ENCODE data around the gene AMIGO1.

The AMIGO1 gene

GRCh38 chr1:109531826-109532364 lies 22.4 kb upstream of the AMIGO1 start:
- TF ChIP-seq CTCF (conservative IDR thresholded peaks at IDR 0.05): no peak
- TF ChIP-seq ZFX (IDR thresholded peaks at IDR 0.05): no peak
- no peak overlapping the region for H3K27ac ChIP-seq

GRCh38 chr1:109531380-109531779 lies 21.9 kb upstream of the AMIGO1 start:
- TF ChIP-seq ZFX (IDR thresholded peaks at IDR 0.05): no peak
- H3K27ac ChIP-seq: no peak overlapping the region

- TF ChIP-seq CTCF (conservative IDR thresholded peaks at IDR 0.05) (no peak), ZFX (IDR thresholded peaks at IDR 0.05) (no peak)
- H3K27ac ChIP-seq: no peak overlapping the region
Observed at GRCh38 chr1:109530457-109531087, 21.0 kb upstream of the AMIGO1 start.

- H3K27ac ChIP-seq: no peak overlapping the region
- TF ChIP-seq ZFX (IDR thresholded peaks at IDR 0.05) (no peak), CTCF (conservative IDR thresholded peaks at IDR 0.05) (no peak)
Observed at GRCh38 chr1:109529881-109530456, 20.4 kb upstream of the AMIGO1 start.

- TF ChIP-seq CTCF (conservative IDR thresholded peaks at IDR 0.05) (no peak), ZFX (IDR thresholded peaks at IDR 0.05) (no peak)
- no peak overlapping the region for H3K27ac ChIP-seq
Observed at GRCh38 chr1:109528712-109529111, 19.2 kb upstream of the AMIGO1 start.

- TF ChIP-seq CTCF (conservative IDR thresholded peaks at IDR 0.05) (no peak), ZFX (IDR thresholded peaks at IDR 0.05) (no peak)
- no peak overlapping the region for H3K27ac ChIP-seq
Observed at GRCh38 chr1:109527846-109528695, 18.5 kb upstream of the AMIGO1 start.

- H3K27ac ChIP-seq: no peak overlapping the region
- TF ChIP-seq ZFX (IDR thresholded peaks at IDR 0.05): no peak
Observed at GRCh38 chr1:109527098-109527811, 17.7 kb upstream of the AMIGO1 start.

- no peak overlapping the region for H3K27ac ChIP-seq
- TF ChIP-seq CTCF (conservative IDR thresholded peaks at IDR 0.05) (no peak), ZFX (IDR thresholded peaks at IDR 0.05) (no peak)
Observed at GRCh38 chr1:109523706-109524105, 14.2 kb upstream of the AMIGO1 start.
